Loucy (cell line): ENCODE data around the gene NKPD1.

ENCODE experiments used
- EZH2phosphoT487 ChIP-seq: fragments of 200-600 bp; IDR thresholded peaks from 2 replicates; pipeline ENCODE4 v1.6.1; 2018; ENCODE audit warnings: antibody characterized with exemption, mild to moderate bottlenecking, moderate library complexity, borderline replicate concordance
- TF ChIP-seq, protein P1 (sequence below): fragments of 200-600 bp; sonication (generic); conservative IDR thresholded peaks from 2 replicates; pipeline ENCODE4 v1.5.1; 2014; ENCODE audit warnings: mild to moderate bottlenecking, antibody characterized with exemption, low read length

- TF ChIP-seq, protein P1, sequence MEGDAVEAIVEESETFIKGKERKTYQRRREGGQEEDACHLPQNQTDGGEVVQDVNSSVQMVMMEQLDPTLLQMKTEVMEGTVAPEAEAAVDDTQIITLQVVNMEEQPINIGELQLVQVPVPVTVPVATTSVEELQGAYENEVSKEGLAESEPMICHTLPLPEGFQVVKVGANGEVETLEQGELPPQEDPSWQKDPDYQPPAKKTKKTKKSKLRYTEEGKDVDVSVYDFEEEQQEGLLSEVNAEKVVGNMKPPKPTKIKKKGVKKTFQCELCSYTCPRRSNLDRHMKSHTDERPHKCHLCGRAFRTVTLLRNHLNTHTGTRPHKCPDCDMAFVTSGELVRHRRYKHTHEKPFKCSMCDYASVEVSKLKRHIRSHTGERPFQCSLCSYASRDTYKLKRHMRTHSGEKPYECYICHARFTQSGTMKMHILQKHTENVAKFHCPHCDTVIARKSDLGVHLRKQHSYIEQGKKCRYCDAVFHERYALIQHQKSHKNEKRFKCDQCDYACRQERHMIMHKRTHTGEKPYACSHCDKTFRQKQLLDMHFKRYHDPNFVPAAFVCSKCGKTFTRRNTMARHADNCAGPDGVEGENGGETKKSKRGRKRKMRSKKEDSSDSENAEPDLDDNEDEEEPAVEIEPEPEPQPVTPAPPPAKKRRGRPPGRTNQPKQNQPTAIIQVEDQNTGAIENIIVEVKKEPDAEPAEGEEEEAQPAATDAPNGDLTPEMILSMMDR, result no peak
- TF ChIP-seq EZH2phosphoT487, result no peak
Observed at GRCh38 chr19:45164577-45165335, 4.0 kb upstream of the NKPD1 start.
